Kidney (tissue), 14 donors: ENCODE measurements around the gene CENPM. TPM values are rescaled to one million over a fixed set of nuclear protein-coding genes. Genes with fewer than 3 reads are reported as not detected.
A peak's percentile ranks its signal among the peaks of the same experiment; 100 is the strongest.
"Not testable (repeated sequence)": the region's sequence is repeated elsewhere in the genome, so short reads cannot be mapped to it uniquely, and the experiment has no call there.

Experiments
- DNase-seq, 5 donors: peaks; one replicate each; pipeline ENCODE4 v3.0.0-alpha.2; 2013 to 2020
- FAIRE-seq: peaks from 2 replicates; lab custom pipeline; 2012; peaks lifted over from hg19 to GRCh38; lab: Jason Lieb, UNC
- H3K27ac ChIP-seq, 2 donors: one replicate each; pipeline ENCODE4 v1.7.0; 2013; ENCODE audit warnings: low read depth in 2 of 2, low read length in 2 of 2, inconsistent platforms in 1 of 2
- H3K27me3 ChIP-seq: one replicate; pipeline ENCODE4 v1.7.1; 2013; ENCODE audit warnings: low read length, inconsistent platforms; ENCODE audit not compliant: control insufficient read depth, insufficient read depth
- H3K36me3 ChIP-seq, 3 donors: one replicate each; pipeline versions ENCODE4 v1.7.0 to v1.7.1; 2013; ENCODE audit warnings: low read length in 3 of 3, control low read depth in 1 of 3, inconsistent platforms in 1 of 3; ENCODE audit not compliant: insufficient read depth in 3 of 3, control insufficient read depth in 2 of 3
- H3K4me1 ChIP-seq, 3 donors: one replicate each; pipeline versions ENCODE4 v1.7.0 to v1.7.1; 2013; ENCODE audit warnings: low read length in 3 of 3, inconsistent platforms in 1 of 3, low read depth in 1 of 3; ENCODE audit not compliant: control insufficient read depth in 2 of 3, insufficient read depth in 2 of 3
- H3K4me3 ChIP-seq, 3 donors: one replicate each; pipeline versions ENCODE4 v1.7.0 to v1.8.1; 2013; ENCODE audit warnings: low read length in 3 of 3, control low read depth in 1 of 3, inconsistent platforms in 1 of 3
- H3K9ac ChIP-seq, 3 donors: one replicate each; pipeline versions ENCODE4 v1.7.0 to v1.7.1; 2013; ENCODE audit warnings: low read length in 3 of 3, control low read depth in 1 of 3, inconsistent platforms in 1 of 3
- H3K9me3 ChIP-seq, 3 donors: one replicate each; pipeline versions ENCODE4 v1.7.0 to v1.7.1; 2013; ENCODE audit warnings: low read length in 3 of 3, control low read depth in 1 of 3, inconsistent platforms in 1 of 3; ENCODE audit not compliant: control insufficient read depth in 2 of 3, insufficient read depth in 1 of 3
- intact Hi-C: fragments of 100-400 bp; cut with DNase I; formaldehyde crosslinking; loops from one replicate; pipeline ENCODE4 v1.11.1; 2022
- polyA plus RNA-seq: library from polyadenylated mRNA; stranded (reverse); fragments of 350-450 nt; fragmentation: Illumina TruSeq; extraction: RNeasy Lipid Tissue Mini Kit (QIAGEN cat#74804); gene quantifications from one replicate; pipeline ENCODE4 v1.2.3, GENCODE V29; 2014; ENCODE audit warnings: low read depth, low replicate concordance; ENCODE audit not compliant: insufficient read depth
- total RNA-seq: library from RNA; stranded (reverse); fragmentation: NEBNext Ultra II Directional; extraction: Animal tissue kit (Norgen Biotek cat#: 25700); gene quantifications from one replicate; pipeline ENCODE4 v1.2.1, GENCODE V29; 2021
- TF ChIP-seq, protein P1 (sequence below): IDR thresholded peaks from 3 replicates; pipeline ENCODE4 v1.5.1; 2012; ENCODE audit warnings: mild to moderate bottlenecking, moderate library complexity, borderline replicate concordance; ENCODE audit not compliant: insufficient read depth; ENCODE audit errors: extremely low read depth
- donor health status: control.
- donor health status: control.
- donor health status: control.
- donor health status: control.
- donor health status: control.
- donor health status: DM: yes; HTN: yes; CAD: no.
- donor health status: Normal renal cell carcinoma (clear cell type).

CENPM gene
- total and polyA plus RNA-seq, 2 donors from 2014 or later = 2.8 TPM

DNA sequence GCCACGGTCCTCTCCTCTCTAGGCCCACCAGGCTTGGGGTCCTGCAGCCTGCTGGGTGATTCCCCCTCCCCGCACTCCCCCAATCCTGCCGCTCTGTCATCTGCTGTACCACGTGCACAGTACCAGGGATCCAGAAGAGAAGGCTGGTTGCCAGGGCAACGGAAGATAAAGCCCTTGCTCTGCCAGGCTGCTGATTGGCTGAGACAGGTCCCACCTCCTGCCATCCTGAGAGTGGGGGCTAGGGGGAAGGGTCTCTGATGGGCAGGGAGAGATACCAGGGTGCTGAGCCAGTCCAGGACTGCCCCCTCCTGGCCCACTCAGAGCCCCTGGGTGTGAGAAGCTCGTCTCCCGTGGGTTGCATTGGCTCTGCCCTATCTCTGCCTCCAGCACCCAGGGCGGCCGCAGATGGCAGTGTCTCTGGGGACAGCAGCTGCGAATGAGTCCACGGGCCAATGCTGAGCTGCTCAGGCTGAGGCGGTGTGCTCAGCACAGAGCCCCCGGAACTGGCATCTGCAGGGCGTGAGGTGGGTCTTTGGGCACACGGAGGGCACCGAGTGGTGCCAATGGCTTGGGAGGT is 5.0 kb upstream of the CENPM start, which contains the start of gene SMIM45:
Gene SMIM45 (plus strand): TSS at position 253 of the 577 bp plus-strand sequence.
- intact Hi-C loops = no loop called here
- no peaks in the 10 kb centered on the region for H3K27me3 ChIP-seq
- no peak within 1 kb of the TSS for H3K4me3 ChIP-seq
- no peak within 1 kb of the TSS for H3K9ac ChIP-seq
- no peak within 1 kb of the TSS for H3K27ac ChIP-seq
- DNase-seq = peak in 2 of 5 donors; percentile 45 to 84
- no peaks in the 10 kb centered on the region for H3K36me3 ChIP-seq
- H3K9me3 ChIP-seq = no peaks in the 10 kb centered on the region
- TF ChIP-seq, protein P1, sequence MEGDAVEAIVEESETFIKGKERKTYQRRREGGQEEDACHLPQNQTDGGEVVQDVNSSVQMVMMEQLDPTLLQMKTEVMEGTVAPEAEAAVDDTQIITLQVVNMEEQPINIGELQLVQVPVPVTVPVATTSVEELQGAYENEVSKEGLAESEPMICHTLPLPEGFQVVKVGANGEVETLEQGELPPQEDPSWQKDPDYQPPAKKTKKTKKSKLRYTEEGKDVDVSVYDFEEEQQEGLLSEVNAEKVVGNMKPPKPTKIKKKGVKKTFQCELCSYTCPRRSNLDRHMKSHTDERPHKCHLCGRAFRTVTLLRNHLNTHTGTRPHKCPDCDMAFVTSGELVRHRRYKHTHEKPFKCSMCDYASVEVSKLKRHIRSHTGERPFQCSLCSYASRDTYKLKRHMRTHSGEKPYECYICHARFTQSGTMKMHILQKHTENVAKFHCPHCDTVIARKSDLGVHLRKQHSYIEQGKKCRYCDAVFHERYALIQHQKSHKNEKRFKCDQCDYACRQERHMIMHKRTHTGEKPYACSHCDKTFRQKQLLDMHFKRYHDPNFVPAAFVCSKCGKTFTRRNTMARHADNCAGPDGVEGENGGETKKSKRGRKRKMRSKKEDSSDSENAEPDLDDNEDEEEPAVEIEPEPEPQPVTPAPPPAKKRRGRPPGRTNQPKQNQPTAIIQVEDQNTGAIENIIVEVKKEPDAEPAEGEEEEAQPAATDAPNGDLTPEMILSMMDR = no peak
- H3K4me1 ChIP-seq = no peaks in the 10 kb centered on the region
- FAIRE-seq = no peak

DNA sequence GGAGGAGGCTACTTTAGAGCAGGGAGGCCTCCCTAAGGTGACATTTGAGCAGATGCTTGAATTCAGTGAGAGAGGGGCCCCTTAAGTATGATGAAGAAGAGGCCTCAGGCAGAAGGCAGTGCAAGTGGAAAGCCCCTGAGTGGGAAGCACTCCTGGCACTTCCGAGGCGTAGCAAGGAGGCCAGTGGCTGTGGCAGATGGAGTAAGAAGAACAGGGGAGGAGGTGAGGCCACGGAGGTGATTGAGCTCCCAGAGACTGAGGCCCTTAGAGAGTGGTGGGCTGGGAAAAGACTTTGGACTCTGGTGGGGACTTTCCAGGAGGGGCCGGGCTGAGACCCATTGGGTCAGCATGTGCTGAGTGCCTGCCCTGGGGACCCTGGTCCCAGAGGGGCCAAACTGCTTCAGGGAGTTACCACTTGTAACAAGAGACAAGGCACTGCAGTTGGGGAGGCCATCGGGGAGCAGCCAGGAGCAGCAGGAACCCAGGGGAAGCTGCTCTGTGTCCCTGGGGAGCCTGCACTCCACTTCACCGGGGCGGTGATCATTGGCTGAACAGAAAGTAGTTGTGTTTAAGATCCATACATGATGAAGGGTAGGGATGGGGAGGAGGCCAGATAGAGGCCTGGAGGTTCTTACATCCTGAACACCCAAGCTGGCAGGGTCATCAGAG is 2.5 kb upstream of the CENPM start:
- TF ChIP-seq, protein P1 = no peak
- H3K4me1 ChIP-seq = peaks cover 0 to 9% (median 5%) of the 10 kb centered on the region in 3 donors
- H3K27me3 ChIP-seq = no peaks in the 10 kb centered on the region
- H3K9me3 ChIP-seq = no peaks in the 10 kb centered on the region
- H3K36me3 ChIP-seq = no peaks in the 10 kb centered on the region
- no peak overlapping the region for H3K9ac ChIP-seq
- H3K4me3 ChIP-seq = no peak overlapping the region
- no peak overlapping the region for H3K27ac ChIP-seq
- intact Hi-C loops = no loop called here
- FAIRE-seq = no peak
- no peak for DNase-seq

DNA sequence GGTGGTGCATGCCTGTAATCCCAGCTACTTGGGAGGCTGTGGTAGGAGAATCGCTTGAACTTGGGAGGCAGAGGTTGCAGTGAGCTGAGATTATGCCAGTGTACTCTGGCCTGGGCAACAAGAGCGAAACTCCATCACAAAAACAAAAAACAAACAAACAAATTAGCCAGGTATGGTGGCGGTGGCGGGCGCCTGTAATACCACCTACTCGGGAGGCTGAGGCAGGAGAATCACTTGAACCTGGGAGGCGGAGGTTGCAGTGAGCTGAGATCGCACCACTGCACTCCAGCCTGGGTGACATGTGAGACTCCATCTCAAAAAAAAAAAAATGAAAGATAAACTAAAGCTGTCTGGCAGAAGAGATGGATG is 2.0 kb upstream of the CENPM start:
- FAIRE-seq, DNase-seq, H3K9ac ChIP-seq, H3K4me3 ChIP-seq, H3K9me3 ChIP-seq, intact Hi-C loops, H3K4me1 ChIP-seq, H3K36me3 ChIP-seq, H3K27ac ChIP-seq, H3K27me3 ChIP-seq: not testable (repeated sequence)

DNA sequence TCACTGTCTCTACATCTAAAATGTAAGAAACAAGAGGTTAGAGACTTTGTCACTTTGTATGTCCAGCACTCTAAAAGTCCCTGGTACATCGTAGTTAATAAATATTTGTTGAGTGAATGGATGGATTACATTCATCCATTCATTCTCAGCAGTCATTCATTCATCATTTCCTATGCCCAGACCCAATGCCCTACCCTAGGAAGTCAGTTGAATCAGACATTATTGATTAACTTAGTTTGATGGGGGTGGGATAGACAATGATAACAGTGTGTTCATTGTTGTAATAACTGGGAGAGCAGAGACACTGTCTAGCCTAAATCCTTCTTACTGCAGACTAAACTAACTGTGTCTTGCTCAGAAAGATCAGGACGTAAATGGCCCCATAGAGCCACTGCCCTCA is 1.2 kb upstream of the CENPM start:
- Histone ChIP-seq H3K36me3 (no peaks in the 10 kb centered on the region), H3K4me1 (peaks cover 0 to 9% (median 5%) of the 10 kb centered on the region in 3 donors), H3K27me3 (no peaks in the 10 kb centered on the region), H3K9ac (no peak overlapping the region), H3K4me3 (no peak overlapping the region), H3K9me3 (no peaks in the 10 kb centered on the region), H3K27ac (no peak overlapping the region)
- DNase-seq (no peak), FAIRE-seq (no peak)
- TF ChIP-seq, protein P1 = no peak
- intact Hi-C loops = no loop called here
